Kidney tubule cell (primary cell): Measurements from ENCODE around the gene DCX.
A peak's percentile ranks its signal among the peaks of the same experiment; 100 is the strongest.

Experiments used
- DNase-seq: peaks from one replicate; pipeline ENCODE4 v3.0.0-alpha.2; 2018; ENCODE audit warnings: low spot score

Gene DCX

DNA sequence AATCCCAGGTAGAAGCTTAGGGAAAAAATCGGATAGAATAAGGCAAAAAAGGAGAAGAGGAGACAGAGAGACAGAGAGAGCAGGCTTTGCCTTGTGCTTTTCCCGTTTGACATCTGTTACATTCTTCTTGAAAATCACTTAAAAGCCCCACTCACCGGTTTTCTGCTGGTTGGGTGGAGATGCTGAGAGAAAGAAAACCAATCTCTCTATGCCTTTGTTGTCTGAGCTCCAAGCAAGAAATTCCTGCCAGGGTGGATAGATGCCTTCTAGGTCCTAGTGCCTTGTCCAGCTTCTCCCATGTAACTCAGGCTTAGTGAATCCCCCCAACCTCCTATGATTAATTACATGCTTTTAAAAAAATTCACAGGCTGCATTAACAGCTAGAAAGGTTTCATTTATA is at the start of gene DCX:
DCX (minus strand) TSS at position 210 of the 400 bp plus-strand sequence. CDS start 1,794 bp downstream, outside the sequence.
- DNase-seq, result no peak

DNA sequence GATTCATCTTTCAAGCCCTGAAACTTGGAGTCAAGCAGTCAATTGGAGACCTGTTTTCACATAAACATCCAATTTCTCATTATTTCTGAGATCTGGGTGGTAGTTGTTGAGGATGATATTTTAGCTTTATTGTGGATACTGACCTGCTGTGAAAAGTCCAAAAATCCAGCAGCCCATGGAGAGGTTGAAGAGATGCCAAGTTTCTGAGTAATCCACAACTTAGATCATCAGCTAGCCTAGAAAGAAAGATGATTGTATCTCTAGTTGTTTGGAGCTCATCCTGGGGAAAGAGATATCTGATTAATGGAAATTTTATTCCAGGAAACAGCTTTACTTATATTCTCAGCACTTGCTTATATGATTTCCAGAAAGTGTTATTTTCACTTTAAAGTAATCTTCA is 48.6 kb upstream of the DCX start:
- peak; percentile 61 for DNase-seq

GRCh38 chrX:111447298-111447697 is 35.3 kb upstream of the DCX start:
- DNase-seq, result peak; percentile 37

- DNase-seq, result peak; percentile 57
Measured at GRCh38 chrX:111445485-111445884, 33.5 kb upstream of the DCX start.

DNA sequence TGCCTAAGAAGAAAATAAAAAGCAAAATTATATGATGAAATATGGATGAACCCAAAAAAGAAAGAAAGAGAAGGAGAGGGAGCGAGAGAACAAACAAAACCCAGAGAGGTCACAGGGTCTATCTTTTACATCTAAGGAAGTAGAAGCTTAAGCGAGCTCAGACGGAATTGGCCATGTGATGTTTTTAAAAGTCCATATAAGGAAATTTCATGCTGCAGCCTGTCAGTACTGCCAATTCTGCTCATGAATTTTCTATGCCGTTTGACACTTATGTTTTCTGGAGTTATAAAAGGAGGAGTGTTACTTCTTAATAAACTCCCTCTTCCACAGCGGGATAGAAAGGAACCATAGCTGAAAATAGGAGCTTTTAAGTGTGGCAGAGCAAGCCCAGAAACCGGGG is 32.9 kb upstream of the DCX start:
- no peak for DNase-seq

DNA sequence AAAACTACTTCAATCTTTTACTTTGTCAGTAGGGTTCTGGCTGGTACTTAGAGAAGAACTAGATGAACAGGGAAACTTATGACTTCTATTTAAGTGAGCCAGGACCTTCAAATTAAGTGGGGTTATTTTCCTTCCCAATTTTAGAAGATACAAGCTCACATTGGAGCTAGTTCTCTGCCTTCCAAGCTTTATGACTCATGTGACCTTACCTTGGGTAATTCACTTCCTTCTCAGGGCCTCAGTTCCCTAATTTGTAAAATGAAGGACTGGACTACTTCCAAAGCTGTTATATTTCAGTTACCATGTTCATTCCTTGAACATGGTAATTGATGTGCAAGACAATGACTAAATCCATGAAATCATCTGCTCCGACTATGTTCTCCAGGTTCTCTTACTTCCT is 32.0 kb upstream of the DCX start:
- DNase-seq, result no peak

DNA sequence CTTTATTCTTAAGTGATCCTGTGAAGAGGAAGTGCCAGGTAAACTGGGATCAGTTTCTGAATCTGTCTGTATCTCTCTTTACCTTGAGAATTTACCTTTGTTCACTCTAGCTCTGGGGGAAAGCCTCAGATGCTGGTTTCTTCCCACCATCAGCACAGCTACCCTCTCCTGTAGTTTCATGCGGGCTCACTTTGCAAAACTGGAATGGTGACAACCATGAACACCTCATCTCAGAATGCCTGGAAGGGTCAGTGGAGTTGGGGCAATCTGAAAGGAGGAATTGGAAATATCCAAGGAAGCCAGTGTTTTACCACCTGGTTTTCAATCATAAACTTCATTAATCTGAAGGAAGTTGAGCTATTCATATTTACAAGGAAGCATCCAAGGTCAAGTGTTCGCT is 30.8 kb upstream of the DCX start:
- no peak for DNase-seq

DNA sequence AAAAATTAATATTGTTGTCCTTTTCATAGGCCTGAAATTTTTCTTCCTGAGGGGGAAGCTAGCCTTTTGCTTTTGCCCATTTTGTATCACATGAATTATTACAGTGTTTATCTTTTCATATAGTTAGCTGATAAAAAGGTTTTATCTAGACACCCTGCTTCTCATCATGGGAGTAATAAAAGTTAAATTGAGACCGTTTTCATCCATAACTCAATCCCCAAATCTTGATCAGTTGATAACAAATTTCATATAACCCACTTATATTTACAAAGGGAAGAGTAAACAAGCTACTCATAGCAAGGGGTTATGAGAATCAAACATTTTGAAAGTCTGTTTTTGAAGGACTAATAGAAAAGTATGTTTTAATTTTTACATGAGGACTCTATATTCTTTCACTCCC is 23.5 kb upstream of the DCX start:
- no peak for DNase-seq

GRCh38 chrX:111431001-111431400 is 19.0 kb upstream of the DCX start:
- no peak for DNase-seq

DNA sequence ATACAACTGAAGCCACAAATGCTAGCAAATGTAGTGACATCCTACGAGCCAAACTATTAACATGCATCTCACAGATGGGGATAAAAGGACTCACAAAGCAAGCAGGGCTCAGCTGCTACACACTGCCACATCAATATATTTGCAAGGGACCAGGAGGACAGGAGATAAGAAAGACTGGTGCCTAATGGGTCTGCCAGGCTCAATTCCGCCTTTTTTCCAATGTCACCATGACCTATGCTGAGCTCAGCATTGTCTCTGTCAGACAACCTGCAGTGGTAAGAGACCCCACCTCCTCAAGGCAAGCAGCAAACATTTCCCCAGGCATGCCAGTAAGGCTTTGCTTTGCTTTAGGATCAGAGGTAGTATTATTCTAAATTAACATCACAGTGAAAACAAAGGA is 435 bp downstream of the DCX start:
- DNase-seq, result no peak

DNA sequence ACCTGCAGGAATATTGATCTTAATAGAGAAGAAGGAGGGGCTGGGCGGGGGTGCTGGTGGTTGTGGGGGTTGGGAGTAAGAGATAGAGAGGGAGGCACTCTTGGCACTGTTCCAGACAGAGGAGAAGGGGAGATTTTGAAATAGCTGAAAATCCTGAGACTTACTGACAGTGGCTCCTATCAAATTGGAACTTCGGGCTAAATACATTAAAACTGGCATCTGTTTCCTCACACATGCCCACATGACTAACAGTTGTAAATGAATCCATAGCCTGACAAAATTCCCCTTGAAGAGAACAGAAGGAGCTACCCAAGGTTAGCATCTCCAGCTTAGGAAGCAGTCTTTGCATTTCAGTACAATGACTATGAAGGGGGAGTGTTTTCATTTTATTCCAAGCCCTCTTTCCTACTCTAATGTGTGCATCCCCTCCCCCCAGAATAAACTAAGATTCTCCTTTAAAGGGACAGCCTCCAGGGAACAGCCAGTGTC is 1.4 kb downstream of the DCX start:
- DNase-seq, result no peak

DNA sequence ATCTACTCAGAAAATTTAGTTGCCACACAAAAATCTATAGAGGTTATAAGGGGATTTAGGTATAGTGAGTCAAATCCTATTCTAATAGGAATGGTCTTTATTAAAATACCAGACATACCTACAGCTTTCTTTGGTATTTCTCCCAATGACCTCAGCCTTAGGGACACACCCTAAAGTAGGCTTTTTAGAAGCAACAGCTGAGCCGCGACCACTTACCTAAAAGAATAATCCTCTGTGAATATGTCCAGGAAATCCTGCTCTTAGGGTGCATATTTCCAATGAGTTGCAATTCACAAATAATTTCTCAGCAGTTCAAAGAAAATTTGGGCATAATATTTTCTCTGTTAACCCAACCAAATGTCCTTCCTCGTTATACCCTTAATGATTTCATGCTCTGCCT is 2.7 kb downstream of the DCX start:
- no peak for DNase-seq

DNA sequence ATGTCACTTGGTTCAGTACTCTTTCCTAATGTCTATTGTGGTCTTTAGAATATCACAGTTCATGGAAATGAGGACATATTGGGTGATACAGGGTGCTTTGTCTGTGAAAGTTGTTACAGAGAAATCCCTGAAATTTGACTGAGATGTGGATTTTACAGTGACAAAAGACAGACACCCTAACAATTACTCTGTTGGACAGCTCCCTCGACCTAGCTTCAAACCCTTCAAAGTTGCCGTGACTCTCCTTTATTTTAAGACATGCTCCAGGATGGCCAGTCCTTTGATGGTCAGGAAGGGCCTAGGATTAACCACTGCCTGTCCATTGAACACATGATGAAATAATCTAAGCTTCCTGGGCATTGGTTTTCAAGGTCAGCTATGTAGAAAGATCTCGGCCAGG is 4.0 kb downstream of the DCX start:
- DNase-seq, result no peak

DNA sequence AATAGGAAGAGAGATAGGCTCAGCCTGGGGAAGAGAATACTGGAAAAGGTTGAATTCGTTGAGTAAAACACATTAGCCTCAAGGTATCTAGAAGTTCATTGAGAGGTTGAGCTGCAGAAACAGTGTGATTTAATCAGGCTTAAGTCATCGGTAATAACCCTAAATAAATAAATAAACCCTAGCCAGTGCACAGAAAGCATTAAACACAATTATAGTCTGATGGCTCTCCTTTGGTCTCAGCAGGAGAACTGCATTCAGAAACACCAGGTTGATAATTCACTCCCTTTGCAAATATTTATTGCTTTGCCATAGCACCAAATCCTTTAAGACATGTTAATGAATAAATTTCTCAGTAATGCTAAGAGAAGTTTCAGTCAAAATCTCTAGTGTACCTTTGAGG is 9.6 kb downstream of the DCX start:
- no peak for DNase-seq

DNA sequence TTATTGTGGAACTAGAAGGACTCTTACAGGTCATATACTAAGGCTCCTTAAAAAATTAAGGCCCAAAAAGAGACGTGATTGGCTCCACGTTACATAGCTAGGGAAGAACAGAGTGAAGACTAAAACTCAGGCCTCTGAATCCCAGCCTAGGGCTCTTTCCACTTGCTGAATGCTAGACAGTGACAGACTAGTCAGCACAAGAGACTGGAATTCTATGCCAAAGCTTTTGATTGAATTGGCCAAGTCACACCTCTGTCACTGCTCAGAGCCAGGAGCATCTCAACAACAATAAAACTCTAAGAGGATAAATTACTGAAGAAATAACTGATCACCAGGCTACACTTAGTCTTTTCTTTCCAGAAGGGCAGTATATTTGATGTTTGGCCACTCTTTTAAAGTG is 16.8 kb downstream of the DCX start:
- no peak for DNase-seq

GRCh38 chrX:111394569-111394968 is 17.4 kb downstream of the DCX start:
- no peak for DNase-seq

DNA sequence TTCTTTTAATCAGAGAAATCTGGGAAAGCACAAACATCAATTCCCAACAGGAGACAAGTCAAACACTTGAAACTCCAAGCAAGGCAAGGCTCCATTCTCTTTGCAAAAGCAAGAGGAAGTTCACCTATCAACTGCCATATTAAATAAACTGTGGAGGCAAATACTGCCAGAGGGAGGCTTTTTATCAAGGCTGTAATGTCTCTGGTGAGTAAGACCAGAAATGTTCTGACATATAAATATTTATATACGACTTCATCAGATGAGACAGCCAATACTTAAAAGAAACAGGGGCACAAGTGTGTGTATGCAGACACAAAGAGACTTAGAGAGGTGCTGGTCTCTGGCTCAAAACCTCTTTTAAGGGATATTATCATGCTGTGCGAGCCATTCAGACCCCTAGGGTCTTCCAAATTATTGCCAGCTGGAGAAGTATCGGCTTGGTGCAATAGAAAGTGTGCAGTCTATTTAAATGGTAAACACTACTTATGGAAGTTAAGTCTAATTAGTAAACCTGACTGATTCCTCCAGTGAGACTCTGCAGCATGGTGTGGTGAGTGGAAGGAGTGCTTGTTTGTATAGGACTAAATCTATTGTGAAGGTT is 24.4 kb downstream of the DCX start:
- DNase-seq, result no peak

- DNase-seq, result peak; percentile 9
Measured at GRCh38 chrX:111386615-111387233, 25.3 kb downstream of the DCX start.

GRCh38 chrX:111386077-111386476 is 25.9 kb downstream of the DCX start:
- DNase-seq, result no peak

DNA sequence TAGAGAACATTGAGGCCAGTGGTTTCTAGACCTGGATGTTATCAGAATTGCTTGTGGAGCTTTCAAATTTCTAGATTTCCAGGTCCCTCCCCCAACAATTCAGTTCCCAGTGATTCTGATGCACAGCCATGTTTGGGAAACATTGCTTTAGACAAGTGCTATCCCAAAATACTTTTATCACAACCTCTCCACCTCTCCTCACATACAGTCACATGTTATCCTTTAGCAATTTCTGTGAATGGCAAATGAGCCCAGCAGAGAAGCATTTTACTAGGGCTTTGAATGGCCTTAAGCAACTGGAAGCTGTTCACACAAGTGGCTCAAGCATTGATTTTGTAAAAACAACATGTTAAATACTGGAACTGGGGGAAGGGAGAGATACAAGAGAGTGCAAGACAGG is 29.7 kb downstream of the DCX start:
- no peak for DNase-seq

GRCh38 chrX:111376897-111377578 is 35.0 kb downstream of the DCX start:
- DNase-seq, result no peak

- DNase-seq, result no peak
Measured at GRCh38 chrX:111376486-111376885, 35.5 kb downstream of the DCX start.

DNA sequence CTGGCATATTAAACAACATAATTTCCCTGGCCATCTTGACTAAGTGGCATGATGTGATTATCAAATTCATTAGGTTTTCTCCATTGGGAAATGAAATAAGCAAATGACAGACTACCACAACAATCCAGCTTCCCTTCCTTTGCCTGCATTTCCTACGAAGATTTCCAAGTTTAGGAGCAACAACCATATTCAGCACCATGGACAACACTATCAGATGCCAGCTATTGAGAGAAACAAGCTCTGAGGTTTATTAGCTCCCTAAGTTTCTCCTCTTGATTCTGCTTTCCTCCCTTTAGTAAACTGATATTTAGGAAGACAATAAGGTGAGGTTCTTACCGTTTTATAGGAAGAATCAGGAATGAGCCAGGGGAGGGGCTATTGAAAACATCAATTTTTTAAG is 36.2 kb downstream of the DCX start:
- peak; percentile 4 for DNase-seq

DNA sequence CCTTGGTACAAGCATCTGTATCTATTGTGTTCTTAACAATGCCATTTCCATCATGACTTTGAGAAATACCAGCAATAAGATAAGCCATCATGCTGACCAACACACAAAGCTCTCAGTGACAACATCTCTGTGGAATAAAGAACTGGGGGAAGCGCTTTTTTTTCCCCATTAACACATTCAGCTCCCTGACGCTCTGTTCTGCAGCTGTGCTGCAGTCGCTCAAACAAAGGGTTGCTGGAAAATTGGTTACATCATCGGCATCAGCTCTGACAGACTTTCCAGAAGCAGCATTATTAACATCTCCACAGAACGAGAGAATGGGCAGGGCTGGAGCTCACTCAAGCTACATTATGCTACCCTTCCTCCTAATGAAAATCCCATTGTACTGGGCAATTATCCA is 39.9 kb downstream of the DCX start:
- DNase-seq, result no peak
